Stimulated activated CD4-positive, alpha-beta T cell treated with anti-CD3 and anti-CD28 coated beads, TNF-alpha, amount 100 ng/mL, for 4 hours (primary cell): Measurements from ENCODE around the gene MYL7.

Experiments used
- DNase-seq, 3 experiments: peaks; one replicate each; pipeline ENCODE4 v3.0.0-alpha.2; 2020; ENCODE audit warnings: low read depth in 3 of 3

Gene MYL7

DNA sequence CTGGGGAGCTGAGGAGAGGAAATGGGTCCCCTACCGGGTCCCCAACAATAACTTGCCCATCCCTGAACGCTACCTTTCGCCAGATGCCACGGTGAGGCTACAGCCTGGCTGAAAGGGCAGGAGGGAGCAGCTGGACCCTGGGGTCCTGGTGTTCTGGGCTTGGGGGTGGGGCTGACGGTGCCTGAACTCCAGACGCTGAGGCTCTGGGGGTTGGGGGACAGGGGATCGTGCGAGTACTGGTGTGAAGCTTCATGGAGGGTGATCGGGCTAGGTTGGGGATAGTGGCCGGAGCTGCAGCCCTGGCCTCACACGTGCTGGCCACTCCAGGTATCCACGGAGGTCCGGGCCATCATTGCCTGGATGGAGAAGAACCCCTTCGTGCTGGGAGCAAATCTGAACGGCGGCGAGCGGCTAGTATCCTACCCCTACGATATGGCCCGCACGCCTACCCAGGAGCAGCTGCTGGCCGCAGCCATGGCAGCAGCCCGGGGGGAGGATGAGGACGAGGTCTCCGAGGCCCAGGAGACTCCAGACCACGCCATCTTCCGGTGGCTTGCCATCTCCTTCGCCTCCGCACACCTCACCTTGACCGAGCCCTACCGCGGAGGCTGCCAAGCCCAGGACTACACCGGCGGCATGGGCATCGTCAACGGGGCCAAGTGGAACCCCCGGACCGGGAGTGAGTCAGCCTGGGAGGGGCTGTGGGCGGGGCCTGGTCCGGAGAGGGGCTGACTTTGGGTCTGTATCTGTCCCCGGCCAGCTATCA is 28.7 kb downstream of the MYL7 start:
- no peak for DNase-seq

DNA sequence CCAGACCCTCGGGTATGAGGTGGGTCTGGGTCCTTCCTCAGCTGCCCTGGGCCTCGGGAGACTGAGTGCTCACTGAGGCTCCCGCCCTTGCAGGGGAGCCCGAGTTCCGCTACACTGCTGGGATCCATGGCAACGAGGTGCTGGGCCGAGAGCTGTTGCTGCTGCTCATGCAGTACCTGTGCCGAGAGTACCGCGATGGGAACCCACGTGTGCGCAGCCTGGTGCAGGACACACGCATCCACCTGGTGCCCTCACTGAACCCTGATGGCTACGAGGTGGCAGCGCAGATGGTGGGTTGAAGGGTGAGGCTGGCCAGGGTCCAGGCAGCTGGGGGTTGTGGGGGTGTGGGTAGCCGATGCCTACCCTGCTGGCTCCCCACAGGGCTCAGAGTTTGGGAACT is 29.4 kb downstream of the MYL7 start:
- DNase-seq, result no peak

DNA sequence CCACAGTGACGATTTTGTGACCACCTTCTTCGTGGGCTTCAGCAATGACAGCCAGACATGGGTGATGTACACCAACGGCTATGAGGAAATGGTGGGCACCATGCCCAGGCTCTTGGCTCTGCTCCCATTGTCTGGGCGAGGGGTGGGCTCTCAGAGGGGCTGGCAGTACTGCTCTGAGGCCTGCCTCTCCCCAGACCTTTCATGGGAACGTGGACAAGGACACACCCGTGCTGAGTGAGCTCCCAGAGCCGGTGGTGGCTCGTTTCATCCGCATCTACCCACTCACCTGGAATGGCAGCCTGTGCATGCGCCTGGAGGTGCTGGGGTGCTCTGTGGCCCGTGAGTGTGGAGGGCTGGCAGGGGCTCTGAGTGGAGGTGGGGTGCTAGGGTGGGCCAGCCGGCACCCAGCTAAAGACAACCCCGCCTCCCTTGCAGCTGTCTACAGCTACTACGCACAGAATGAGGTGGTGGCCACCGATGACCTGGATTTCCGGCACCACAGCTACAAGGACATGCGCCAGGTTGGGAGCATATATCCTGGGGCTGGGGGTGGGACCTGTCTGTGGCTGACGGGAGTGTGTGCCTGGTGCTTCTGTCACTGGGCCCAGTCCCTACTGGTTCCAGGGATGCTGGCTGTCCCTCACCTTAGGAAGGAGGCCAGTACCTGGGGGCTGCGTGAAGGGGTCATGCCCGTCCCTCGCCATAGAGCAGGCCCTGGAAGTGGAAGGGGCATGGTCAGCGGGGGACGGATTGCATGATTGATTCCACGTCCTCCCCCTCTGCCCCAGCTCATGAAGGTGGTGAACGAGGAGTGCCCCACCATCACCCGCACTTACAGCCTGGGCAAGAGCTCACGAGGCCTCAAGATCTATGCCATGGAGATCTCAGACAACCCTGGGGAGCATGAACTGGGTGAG is 30.2 kb downstream of the MYL7 start:
- no peak for DNase-seq

DNA sequence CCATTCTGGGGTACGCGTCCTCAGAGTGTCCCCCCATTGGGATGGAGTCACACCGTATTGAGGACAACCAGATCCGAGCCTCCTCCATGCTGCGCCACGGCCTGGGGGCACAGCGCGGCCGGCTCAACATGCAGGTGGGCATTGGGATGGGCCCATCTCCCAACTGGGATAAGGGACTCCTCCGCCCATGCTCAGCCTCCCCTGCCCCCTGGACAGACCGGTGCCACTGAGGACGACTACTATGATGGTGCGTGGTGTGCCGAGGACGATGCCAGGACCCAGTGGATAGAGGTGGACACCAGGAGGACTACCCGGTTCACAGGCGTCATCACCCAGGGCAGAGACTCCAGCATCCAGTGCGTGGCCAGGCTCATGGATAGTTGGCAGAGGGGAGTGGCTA is 31.1 kb downstream of the MYL7 start:
- no peak for DNase-seq

DNA sequence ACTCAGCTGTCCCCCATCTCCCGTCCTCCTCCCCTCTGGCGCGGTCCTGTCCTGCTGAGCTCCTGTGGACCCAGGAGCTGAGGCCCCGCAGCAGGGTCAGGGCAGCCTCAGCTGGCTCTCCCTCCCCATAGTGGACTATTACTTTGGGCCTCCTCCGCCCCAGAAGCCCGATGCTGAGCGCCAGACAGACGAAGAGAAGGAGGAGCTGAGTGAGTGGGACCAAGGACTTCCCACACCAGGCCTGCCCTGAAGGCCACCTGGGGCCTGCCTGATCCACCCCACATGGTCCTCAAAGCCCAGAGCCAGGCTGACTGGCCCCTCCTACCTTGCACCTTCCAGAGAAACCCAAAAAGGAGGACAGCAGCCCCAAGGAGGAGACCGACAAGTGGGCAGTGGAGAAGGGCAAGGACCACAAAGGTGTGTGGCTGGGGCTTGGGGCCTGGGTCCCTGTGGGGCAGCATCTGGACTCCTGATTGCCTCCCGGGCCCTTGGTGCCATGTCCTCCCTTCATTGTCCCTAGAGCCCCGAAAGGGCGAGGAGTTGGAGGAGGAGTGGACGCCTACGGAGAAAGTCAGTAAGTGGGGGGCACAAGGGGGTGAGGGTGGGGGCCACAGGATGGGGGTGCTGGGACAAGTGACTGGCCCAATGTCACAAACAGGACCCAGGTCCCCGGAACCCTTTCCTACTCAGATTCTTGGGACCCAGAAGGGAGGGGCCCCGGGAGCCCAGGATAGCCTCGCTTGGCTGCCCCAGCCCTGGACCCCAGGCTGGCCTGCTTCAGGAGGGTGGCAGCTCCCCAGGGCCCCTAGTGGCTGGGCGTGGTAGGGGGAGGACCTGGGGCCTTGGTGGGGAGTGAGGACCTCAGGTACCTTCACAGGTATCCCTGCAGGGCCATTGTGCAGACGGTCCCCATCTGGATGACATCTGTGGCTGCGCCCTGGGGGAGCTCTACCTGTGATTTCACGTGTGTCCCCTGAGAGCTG is 32.1 kb downstream of the MYL7 start:
- DNase-seq, result no peak

DNA sequence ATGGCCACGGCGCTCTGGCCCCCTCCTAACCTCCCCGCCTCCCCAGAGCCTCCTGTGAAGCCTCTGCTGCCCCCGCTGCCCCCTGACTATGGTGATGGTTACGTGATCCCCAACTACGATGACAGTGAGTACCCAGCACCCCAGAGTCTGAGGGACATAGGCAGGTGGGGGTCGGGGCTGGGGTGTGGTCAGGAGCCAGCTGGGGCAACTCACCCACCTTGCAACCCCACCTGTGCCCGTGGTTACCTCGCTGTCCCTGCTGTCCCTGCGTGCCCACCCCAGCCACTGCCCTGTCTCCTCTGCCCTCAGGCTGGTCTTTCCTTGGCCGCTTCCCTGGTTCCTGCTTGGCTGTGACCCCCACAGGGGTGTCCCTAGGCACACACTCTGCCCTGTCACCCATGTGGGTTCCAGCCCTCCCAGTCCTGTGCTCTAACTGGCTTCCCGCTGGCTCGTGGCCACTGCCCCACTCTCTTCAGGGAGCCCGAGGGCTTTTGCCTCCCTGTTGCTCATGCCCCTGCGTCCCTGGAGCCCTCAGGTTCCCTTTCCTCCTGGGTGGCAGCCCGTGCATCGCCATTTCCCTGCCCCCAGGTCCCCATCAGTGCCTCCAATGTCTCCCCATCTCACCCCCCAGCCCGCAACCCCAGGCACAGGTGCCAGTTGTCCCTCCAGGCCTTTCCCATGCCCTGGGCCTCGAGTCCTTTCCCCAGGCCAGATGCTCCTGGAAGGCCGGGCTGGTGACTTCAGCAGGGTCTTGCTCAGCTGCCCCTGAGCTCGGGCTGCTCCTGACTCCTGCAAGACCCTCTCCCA is 33.0 kb downstream of the MYL7 start:
- DNase-seq, result no peak

DNA sequence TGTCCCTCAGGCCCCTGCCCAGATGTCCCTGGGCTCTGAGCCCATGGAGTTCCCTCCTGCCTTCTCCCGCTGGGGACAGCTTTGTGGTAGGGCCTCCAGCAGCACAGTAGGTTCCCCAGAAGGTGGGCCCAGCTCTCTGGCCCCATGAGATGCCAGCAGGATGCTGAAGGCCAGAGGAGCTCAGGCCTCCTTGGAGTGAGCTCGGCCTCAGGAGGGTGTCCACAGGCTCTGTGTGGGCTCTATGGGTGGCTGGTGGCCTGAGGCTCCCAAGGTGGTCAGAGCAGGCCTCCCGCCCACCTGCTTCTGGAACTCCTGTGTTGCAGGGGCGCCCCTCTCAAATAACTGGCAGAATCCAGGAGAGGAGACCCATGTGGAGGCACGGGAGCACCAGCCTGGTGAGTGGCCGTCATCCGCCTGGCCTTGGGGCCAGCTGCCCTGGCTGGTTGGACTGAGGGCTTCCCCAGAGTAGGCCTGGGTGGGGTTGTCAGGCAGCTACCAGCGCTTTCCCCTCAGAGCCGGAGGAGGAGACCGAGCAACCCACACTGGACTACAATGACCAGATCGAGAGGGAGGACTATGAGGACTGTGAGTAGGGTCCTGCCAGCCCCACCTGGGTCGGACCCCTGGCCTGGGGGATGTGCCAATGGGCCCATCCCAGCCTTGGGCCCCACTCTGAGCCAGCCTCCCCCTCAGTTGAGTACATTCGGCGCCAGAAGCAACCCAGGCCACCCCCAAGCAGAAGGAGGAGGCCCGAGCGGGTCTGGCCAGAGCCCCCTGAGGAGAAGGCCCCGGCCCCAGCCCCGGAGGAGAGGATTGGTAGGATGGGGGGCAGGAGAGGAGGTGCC is 33.8 kb downstream of the MYL7 start:
- no peak for DNase-seq

DNA sequence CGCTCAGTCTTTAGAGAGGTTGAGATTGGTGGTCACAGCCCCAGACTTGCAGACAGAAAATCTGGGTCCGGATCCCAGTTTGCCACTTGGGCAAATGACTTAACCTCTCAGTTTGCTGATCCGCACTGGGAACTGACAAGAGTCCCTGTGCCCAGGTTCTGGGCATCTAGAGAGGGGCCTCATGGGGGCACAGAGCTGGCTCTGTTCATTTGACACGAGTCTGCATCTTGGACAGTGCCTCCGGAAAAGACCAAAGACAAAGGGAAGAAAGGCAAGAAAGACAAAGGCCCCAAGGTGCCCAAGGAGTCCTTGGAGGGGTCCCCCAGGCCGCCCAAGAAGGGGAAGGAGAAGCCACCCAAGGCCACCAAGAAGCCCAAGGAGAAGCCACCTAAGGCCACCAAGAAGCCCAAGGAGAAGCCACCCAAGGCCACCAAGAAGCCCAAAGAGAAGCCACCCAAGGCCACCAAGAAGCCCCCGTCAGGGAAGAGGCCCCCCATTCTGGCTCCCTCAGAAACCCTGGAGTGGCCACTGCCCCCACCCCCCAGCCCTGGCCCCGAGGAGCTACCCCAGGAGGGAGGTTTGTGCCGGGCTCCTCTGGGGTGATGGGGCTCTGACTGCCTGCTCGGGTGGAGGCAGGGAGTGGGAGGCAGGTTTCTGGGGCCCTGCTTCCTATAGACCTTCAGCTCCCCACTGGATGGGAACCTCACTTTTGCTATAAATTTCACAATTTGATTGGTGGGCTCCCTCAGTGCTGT is 34.6 kb downstream of the MYL7 start:
- no peak for DNase-seq

DNA sequence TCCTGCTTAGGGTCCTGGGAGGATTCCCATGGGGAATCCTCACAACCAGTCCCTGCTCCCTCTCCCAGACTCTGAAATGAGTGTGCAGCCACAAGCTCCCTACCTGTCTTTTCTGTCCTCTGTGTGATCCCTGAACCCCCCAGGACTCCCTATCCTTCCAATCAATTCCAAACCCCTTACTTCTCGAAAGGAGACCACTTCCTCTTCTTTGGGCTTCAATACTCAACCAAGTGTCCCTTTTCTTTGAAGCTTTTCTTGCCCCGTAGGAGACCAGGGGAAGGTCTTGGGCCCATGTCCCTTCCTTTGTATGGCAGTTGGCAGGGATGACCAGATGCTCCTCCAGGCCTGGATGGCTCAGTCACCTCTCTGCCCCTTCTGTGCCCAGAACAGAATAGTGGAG is 35.3 kb downstream of the MYL7 start:
- DNase-seq, result no peak

DNA sequence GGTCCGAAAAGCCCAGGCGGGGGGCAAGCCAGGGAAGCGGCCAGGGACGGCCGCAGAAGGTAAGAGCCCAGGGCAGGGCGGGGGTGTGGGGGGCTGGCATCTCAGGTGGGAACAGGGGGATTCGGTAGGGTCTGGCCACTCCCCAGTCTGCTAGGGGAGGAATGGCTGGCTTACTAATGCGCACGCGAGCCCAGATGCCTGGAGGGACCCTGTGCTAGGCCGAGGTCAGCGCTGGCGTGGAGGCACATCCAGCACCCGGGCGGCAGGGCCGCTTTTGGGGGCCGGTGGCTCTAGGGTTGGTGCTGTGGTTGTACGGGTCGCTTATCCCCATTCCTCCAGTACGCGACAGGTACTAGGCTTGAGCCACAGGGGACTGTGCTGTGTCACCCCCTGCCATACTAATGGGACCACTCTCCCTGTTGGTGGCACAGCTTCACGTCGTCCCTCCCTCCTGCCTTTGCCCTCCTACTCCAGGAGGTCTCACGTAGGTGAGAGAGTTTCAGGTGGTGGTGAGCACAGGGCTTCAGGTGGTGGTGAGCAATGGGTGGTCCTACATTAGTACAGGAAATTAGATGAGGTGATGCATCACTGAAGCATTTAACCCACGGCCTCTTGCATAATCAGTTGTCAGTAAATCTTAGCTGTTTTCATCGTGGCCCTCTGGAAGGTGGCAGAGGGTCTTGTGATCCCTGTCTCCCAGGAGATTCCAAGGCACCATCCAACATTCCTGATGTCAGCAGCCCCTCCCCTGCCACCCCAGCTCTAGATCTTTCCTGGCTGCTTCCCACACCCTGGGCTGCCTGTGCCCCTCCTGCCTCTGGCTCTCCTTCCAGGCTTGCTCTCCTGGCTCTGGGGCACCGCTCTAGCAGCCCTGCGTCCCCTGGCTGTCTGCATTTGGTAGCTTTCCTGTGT is 36.0 kb downstream of the MYL7 start:
- no peak for DNase-seq

DNA sequence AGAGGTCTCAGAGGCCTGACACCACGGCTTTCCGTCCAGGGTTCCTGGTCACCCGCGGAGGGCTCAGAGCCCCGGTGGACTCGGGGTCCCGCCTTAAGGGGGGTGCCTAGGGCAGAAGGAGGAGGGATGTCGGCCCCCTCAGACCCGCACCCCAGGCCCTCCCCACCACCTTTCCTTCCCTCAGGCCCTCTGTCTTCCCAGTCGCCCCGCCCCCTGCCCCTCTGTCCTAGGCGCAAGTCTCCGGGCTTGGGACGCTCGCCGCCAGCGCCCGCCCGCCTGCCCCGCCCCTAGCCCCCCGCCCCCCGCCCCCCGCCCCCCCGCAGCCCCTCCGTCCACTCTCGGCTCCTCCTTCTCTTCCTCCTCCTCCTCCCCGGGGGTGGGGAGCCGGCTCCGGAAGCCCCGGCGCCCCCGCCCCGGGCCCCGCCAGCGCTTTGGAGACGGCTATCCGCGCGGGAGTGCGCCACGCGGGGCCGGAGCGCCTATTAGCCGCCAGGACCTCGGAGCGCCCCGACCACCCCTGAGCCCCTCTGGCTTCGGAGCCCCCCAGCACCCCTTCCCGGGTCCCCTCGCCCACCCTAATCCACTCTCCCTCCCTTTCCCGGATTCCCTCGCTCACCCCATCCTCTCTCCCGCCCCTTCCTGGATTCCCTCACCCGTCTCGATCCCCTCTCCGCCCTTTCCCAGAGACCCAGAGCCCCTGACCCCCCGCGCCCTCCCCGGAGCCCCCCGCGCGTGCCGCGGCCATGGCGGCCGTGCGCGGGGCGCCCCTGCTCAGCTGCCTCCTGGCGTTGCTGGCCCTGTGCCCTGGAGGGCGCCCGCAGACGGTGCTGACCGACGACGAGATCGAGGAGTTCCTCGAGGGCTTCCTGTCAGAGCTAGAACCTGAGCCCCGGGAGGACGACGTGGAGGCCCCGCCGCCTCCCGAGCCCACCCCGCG is 36.9 kb downstream of the MYL7 start, which contains the start of gene AEBP1:
Gene AEBP1, plus strand, starts transcription at position 423 of the 937 bp plus-strand sequence. Its CDS starts 321 bp downstream, at position 744.
- no peak for DNase-seq

DNA sequence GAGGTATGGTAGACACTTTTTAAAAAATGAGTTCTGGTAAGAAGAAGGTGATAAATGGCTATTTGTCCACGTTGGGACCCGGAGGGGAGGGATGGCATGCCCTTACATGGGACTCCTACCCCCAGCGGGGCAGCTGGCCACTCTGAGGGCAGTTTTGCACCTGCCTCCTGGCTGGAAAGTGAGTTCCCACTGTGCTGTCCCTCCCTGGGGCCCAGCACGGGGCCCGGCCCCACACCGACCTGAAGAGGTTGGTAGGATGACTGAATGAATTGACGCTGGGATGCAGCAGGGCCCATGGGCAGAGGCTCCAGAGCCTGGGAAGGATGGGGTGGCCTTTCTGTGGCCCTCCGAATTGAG is 37.6 kb downstream of the MYL7 start:
- no peak for DNase-seq

DNA sequence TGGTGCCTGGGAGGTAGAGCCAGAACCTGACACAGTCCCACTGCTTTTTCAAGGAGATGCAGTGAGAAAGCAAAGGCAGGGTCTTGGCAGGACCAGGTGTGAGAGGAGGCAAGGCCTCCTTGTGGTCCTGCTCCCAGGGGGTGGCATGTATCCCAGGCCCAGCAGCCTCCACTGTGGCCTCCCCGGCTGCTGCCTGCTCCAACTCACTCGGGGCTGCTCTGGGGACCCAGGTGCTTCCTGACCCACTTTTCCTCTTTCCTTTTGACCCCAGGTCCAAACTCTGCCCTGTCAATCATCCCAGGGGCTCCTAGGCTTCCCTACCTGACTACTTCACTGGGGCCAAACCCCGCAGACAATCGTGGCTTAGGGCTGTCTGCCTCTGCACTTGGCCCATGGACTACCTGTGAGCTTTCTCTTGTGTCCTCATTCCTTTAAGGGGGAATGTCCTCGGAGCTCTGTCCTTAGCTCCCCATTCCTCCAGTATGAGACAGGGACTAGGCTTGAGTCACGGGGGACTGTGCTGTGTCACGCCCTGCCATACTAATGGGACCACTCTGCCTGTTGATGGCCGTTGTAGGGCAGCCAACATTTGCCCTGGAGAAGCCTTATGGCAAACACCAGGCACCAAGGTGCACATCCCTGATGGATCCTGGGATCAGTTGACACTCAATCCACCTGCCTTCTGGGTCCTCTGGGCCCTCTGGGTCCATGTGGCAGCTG is 38.1 kb downstream of the MYL7 start:
- no peak for DNase-seq

DNA sequence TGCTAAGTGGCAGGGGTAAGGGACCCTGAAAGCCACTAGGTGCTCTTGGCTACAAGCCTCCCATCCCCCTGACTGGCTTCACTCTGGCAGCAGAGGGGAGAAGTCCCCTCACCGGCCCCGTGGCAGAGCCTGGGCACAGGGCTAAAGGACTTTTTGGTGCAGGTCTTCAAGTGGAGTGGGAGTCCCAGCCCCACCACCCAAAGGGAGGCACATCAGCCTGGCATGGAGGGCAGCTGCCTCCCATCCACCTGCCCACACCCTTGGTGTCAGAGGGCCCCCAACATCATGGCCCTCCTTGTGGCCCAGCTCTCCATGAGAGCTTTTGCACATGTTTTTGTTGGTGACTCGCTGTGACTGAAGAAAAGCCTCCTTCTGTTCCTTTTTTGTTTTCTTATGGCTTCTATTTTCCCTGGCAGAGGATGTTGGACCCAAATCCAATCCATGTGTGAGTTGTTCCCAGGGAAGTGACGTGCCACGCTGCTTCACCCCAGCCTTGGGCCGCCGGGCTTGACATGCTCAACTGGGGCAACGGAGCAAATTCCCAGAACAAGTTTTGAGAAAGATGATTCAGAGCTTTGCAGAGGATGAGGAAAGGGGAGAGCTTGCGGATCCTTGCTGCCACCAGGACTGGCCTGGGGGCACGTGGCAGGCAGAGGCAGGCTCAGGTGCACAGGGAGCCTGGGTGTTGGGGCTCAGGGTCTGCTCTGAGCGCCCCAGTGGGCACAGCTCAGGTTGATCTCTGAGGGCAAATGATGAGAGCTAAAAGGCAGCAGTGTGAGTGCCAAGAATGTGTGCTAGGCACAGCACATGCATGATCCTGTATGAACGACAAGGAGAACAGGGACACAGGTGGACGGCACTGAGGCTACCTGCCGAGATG is 38.9 kb downstream of the MYL7 start:
- DNase-seq, result no peak

DNA sequence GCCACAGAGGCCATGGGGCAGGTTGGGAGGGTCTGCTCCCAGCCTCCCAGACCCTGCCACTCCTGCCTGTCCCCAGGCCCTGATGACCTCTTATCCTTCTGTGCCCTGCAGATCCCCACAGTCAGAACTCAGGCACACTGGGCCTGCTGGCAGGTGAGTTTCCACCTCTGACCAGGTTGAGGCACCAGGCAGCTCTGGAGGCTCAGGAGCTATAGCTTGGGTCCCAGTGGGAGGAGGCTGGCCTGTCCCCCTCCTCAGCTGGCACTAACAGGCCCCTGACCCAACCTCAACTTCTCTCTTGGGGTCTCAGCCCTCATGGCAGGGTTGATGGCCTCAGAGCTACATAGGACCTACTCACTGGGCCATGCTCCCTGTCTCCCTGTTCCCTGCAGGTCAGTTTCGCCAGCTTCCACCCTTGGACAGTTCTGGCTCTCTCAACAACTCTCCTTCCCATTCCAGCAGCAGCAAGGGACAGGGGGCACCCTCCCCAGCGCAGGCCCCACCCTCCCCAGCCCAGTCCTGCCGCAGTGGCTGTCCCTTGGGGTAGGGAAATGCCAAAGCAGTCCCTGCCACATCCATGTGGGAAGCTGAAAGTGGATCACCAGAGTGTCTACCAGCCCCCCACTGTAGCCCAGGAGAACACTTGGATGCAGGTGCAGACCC is 39.7 kb downstream of the MYL7 start:
- DNase-seq, result no peak
